NCI-H524 treated with DMSO at 0.1 percent for 48 hours (cell line): Measurements from ENCODE around the gene SLC2A3.
"Not testable (repeated sequence)": the region's sequence is repeated elsewhere in the genome, so short reads cannot be mapped to it uniquely, and the experiment has no call there.

Experiments used
- DNase-seq: peaks from one replicate; lab custom pipeline; 2025; lab: John Stamatoyannopoulos, UW

Gene SLC2A3

DNA sequence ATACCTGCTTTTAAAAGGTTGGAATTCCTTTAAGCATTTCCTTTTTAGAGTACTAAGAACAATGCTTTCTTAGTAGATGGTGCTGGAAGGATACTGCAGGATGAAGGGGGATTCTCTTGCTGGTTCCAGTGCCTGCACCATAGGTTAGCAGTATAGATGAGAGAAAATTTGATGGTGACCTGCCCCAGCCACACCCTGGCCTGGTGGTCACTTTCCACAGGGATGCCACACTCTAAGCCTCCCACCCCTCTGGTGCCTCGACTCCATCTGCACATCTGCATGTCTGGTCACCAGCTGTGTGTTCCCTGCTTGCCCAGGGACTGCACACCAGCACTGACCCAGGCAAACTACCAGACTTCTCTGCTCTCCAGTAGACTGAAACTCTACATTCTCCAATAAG, 19.1 kb downstream of the SLC2A3 start:
- DNase-seq, result no peak

DNA sequence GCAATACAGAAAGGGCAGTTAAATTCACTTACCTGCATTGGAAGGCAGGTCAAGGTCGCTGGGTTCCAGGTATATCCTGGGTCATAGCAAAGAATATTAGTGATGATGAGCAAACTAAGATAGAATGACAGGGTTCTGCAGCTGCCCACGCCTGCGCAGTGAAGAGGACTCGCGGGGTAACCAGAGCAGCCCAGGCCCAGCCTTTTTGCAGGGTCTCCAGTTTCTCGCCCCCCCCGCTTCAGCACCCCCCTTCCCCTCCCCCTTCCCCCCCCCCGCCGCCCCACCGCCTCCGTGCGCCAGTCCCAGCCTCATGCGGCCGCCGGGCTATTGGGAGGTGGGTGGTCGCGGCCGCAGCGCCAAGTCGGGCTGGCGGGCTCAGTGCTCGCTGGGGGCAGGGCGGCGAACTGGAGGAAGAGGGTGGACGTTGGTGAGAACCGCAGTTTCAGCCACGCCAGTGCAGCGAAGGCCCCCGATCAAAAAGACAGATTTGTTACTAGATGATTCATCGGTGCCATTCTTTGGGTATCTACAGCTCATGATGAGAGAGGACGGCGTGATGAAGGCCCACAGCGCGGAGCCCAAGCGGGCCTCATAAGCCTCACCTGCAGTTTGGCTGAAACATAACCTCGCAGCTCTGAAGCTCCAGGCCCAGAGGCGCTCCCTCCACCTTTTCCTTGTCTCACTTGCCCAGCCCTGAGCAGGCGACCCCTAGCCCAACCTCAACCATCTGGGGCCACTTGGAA, 20.2 kb downstream of the SLC2A3 start:
- DNase-seq, result peak; percentile 23

DNA sequence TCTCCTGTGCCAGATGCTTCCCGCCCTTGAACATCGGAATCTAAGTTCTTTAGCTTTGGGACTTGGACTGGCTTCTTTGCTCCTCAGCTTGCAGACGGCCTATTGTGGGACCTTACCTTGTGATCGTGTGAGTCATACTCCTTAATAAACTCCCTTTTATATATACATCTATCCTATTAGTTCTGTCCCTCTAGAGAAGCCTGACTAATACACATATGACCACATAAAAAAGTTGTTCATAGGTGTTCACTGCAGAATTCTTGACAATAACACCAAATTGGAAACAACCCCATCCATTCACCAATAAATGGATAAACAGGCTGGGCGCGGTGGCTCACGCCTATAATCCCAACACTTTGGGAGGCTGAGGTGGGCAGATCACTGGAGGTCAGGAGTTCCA, 25.9 kb downstream of the SLC2A3 start:
- DNase-seq, result not testable (repeated sequence)

DNA sequence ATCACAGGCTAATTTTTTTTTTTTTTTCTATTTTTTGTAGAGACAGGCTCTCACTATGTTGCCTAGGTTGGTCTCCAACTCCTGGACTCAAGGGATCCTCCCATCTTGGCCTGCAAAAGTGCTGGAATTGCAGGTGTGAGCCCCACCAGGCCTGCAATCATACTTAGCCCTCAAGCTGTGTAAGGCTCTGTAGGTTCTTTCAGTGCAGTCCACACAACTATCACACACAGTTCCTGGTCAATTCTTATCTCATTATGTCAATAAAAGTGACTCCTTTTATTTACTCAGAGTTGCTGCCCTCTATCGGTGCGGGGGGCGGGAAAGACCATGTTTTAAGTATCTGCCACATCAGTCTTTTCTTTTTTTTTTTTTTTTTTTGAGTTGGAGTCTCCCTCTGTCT, 29.0 kb downstream of the SLC2A3 start:
- no peak for DNase-seq

DNA sequence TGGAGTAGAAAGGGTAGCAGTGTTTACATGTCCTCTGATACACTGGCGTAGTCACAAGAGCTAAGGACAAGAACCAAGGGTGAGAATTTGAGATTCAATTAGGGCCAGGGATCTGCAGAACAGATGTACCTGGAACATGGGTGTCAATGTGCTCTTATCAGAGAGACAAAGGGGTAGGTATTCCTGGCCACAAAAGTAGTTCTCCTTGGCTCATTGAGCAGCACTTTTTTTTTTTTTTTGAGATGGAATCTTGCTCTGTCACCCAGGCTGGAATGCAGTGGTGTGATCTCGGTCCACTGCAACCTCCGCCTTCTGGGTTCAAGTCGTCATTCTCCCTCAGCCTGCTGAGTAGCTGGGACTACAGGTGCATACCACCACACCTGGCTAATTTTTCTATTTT, 29.7 kb downstream of the SLC2A3 start:
- DNase-seq, result not testable (repeated sequence)

DNA sequence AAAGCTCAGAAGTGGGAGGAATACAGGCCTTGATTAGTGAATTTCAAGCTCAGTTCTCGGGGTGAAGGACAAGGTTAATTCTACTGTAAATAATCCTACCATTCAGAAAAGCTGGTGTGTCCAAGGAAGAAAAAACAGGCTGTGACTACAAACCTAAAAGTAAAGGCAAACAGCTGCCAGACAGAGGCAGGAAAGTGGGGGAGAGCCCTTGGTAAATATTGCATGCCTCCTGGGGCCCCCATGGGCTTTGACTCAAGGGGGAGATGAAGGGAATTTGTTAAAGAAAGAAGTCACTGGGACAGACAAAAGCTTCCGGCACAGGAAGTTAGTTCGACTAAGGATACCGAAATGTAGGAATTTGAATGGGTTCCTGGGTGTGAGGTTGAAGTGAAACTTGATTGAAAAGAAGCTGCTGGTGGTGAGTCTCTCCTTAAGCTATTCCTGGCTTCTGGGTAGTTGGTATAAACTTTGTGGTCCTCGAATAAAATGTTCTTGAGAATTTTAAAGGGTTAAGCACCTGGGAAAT, 30.3 kb downstream of the SLC2A3 start:
- DNase-seq, result not testable (repeated sequence)

DNA sequence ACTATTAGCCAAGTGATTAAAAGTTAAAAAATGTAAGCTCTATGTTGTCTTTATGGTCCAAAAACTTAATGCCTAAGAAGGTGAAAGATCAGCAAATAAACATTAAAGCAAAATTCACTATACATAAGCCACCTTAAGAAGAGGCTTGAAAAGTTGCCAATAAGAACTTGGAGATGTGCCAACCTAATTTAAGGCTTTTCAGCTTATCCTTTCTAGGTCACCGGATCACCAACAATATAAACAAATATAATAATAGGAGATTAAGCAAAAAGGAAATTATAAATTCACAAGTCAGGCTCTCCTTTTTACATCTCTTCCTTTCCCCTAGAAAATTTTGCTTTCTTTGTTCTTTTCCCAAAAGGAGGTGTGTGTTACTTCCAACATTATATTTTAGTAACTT, 30.9 kb downstream of the SLC2A3 start:
- DNase-seq, result peak; percentile 31

DNA sequence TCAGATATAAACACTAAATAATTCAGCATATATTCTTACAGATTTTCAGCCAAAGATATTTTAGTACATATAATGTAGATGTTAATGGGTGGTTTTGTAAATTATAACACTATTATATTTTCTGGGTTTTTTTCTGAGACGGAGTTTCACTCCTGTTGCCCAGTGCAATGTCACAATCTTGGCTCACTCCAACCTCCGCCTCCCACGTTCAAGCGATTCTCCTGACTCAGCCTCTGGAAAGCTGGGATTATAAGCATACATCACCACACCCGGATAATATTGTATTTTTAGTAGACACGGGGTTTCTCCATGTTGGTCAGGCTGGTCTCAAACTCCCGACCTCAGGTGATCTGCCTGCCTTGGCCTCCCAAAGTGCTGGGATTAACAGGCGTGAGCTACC, 33.6 kb downstream of the SLC2A3 start:
- not testable (repeated sequence) for DNase-seq

DNA sequence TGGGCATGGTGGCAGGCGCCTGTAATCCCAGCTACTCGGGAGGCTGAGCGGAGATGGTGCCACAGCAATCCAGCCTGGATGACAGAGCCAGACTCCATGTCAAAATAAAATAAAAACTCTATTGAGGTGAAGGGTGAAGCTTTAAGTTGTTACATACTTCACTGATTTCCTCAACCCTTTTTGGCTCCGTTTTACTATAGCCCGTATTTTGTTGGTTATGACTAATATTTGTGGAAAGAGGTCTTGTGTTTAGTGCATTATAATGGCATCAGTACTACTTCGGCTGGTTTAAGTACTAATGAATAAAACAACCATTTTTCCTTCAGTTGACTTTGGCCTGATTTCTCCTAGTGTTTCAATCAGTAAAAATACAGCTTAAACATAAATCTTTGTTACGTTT, 36.2 kb downstream of the SLC2A3 start:
- no peak for DNase-seq

DNA sequence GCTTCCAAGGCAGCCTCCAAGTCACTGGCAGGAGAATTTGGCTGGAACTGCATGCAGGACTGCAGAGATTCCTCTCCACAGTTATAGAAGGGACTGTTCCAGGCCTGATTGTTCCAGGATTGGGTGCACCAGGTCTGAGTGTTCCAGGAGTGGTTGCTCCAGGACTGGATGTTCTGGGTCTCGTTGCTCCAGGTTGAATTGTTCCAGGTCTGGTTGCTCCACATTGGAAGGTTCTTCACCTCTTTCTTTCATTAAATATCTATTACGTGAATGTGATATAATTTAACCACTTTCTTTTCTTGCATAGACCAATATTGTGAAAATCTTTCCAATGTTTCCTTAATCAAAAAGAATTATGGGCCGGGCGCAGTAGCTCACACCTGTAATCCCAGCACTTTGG, 39.3 kb downstream of the SLC2A3 start:
- not testable (repeated sequence) for DNase-seq

DNA sequence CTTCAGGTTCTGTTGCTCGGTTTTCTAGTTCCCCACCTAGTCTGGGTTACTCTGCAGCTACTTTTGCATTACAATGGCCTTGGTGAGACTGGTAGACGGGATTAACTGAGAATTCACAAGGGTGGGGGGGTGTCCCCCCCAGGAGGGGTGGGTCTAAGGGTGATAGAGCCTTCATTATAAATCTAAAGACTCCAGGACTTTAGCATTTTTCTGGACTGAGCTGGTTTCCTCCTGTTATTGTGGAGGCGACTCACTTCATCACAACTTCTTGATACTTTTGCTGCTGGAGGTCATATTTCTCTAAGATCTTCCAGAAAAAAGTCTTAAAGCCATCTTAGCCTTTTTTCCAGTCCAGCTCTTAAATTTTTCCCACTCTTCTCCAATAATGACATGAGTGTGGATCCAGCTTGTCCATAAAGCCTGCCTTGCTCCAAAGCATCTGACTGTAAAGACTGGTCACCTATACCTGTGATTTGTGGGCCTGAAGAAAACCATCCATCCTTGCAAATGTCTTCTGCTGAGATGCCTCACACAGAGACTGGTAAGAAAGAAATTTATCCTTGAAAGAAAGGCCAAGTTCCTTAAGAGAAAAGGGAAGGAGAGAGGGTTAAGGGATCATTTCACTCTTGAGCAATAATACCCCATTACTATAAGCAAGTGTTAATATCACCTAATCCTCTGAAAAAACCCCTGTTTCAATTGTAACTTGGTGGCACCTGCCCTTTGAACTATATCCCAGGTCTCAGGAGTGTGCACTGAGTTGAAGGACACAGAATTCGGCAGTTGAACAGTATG, 43.6 kb downstream of the SLC2A3 start:
- no peak for DNase-seq

DNA sequence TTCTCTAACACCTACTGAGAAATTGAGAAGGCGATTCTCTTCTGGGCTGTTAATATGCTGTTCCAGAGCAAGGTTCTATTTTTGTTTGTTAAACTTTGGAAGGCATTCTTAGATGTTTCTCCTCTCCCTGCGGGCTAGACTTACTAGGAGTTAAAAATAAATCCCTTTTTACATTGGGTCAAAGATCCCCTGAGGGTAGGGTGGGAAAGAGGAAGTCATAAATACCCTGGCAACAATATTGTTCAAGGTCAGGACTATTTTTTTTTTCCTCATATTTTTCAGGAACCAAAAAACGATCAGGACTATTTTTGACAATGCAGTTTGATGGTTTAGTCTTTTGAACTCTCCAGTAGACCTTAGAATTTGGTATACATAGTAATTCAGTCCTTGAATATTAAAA, 51.3 kb downstream of the SLC2A3 start:
- DNase-seq, result no peak

DNA sequence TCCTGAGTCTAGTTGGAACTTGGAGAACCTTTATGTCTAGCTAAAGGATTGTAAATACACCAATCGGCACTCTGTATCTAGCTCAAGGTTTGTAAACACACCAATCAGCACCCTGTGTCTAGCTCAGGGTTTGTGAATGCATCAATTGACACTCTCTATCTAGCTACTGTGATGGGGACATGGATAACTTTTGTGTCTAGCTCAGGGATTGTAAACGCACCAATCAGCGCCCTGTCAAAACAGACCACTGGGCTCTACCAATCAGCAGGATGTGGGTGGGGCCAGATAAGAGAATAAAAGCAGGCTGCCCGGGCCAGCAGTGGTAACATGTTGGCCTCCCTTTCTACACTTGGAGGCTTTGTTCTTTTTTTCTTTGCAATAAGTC, 54.3 kb downstream of the SLC2A3 start:
- not testable (repeated sequence) for DNase-seq

DNA sequence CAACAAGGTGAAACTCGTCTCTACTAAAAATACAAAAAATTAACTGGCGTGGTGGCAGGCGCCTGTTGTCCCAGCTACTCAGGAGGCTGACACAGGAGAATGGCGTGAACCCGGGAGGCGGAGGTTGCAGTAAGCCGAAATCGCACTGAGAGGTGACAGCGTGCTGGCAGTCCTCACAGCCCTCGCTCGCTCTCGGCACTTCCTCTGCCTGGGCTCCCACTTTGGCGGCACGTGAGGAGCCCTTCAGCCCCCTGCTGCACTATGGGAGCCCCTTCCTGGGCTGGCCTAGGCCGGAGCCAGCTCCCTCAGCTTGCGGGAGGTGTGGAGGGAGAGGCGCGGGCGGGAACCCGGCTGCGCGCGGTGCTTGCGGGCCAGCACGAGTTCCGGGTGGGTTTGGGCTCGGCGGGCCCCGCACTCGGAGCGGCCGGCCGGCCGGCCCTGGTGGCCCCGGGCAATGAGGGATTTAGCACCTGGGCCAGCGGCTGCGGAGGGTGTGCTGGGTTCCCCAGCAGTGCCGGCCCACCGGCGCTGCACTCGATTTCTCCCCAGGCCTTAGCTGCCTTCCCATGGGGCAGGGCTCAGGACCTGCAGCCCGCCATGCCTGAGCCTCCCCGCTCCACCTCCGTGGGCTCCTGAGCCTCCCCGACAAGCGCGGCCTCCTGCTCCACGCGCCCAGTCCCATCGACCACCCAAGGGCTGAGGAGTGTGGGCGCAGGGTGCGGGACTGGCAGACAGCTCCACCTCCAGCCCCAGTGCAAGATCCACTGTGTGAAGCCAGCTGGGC, 54.8 kb downstream of the SLC2A3 start:
- DNase-seq, result not testable (repeated sequence)

DNA sequence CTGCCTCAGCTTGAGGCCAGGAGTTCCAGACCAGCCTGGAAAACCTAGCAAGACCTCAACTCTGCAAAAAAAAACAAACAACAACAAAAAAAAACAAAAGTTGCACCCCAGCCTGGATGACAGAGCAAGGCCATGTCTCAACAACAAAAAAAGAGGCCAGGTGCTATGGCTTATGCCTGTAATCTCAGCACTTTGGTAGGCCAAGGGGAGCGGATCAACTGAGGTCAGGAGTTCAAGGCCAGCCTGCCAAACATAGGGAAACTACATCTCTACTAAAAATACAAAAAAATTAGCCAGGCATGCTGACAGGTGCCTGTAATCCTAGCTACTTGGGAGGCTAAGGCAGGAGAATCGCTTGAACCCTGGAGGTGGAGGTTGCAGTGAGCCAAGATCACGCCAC, 56.7 kb downstream of the SLC2A3 start:
- DNase-seq, result no peak

DNA sequence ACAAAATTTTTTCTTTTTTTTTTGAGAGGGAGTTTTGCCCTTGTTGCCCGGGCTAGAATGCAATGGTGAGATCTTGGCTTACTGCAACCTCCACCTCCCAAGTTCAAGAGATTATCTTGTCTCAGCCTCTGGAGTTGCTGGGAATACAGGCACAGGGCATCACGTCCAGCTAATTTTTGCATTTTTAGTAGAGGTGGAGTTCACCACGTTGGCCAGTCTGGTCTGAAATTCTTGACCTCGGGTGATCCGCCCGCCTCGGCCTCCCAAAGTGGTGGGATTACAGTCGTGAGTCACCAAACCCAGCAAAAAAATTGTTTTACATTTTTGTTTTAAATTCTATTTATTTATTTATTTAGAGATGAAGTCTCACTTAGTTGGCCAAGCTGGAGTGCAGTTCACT, 58.6 kb downstream of the SLC2A3 start:
- DNase-seq, result no peak

DNA sequence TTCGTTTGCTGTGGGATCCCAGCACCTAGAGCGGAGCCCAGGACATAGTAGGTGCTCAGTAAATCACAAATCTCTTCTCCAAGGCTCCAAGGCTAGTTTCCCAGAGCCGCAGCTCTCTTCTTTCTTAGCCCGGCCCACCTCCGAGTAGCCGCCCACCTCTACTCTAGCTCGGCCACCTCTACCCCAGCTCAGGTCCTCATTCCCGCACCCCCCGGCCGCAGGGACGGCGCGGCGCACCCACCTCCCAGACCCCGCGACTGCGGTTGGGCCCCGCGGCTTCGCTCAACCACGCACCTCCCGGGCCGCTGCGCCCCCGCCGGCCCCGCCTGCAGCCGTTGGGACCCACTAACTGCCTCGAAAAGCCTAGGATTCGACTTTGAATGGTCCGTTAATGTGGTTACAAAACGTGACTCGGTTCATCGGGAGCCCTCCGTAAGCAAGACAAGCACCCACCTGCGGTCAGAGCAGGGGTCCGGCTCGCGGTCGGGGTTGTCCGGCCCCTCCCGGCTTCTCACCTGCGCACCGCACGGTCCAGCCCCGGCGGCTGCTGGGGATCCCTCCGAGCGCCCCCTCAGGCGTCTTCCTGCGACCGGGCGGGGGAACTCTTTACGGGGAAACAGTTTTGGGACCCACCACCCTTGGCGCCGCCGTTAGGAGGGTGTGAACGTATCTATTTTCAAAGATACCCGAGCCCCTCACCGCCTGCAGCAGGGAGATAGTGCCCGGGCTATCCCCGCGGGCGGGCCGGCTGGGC, 63.2 kb downstream of the SLC2A3 start, which contains the start of gene SLC2A14:
Gene SLC2A14, minus strand, starts transcription at position 350 of the 754 bp plus-strand sequence. CDS start 3,035 bp downstream, outside the sequence.
- no peak for DNase-seq

DNA sequence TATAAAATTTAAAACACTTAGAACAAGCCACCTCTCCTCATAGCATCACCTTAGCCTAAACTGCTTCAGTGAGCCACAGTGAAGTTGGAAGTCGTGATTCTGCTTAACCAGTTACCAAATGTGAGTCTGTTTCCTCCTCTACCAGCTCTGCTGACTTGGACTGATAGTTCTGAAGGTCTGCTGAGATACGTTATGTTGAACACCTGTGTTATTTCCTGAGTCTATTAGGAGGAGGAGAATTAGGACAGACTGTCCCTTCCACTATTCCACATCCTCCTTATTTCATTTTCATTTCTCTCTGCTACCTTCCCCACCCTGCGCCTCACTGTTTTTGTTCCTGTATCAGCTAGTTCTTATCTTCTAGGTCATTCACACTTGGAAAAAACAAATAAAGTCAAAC, 65.7 kb downstream of the SLC2A3 start:
- no peak for DNase-seq
